Testis (tissue), 3 donors: ENCODE measurements around the gene RFX8. TPM values are rescaled to one million over a fixed set of nuclear protein-coding genes. Genes with fewer than 3 reads are reported as not detected.

ENCODE experiments used
- DNase-seq: peaks from one replicate; pipeline ENCODE4 v3.0.0-alpha.2; 2019
- H3K27ac ChIP-seq, 2 donors: fragments of 200-600 bp; sonication (generic); one replicate each; pipeline ENCODE4 v1.5.1; 2019
- H3K27me3 ChIP-seq: fragments of 200-600 bp; sonication (generic); one replicate; pipeline ENCODE4 v1.5.1; 2019
- H3K36me3 ChIP-seq: fragments of 200-600 bp; sonication (generic); one replicate; pipeline ENCODE4 v1.5.1; 2017; ENCODE audit warnings: low read depth; ENCODE audit errors: missing control alignments
- H3K4me1 ChIP-seq: fragments of 200-600 bp; sonication (generic); one replicate; pipeline ENCODE4 v1.5.1; 2019
- H3K4me3 ChIP-seq, 2 donors: fragments of 200-600 bp; sonication (generic); one replicate each; pipeline ENCODE4 v1.5.1; 2017 to 2019
- H3K9me3 ChIP-seq: fragments of 200-600 bp; sonication (generic); one replicate; pipeline ENCODE4 v1.5.1; 2017
- POLR2A ChIP-seq: fragments of 450-650 bp; IDR thresholded peaks from one replicate; pipeline ENCODE4 v1.6.1; 2017; ENCODE audit warnings: antibody characterized with exemption, mild to moderate bottlenecking, moderate library complexity
- WGBS, 2 donors: methylation state at CpG; one replicate each; pipeline ENCODE4 v1.1.5; 2018; 5-methylcytosine and 5-hydroxymethylcytosine counted together
- intact Hi-C: fragments of 100-400 bp; cut with DNase I; formaldehyde crosslinking; loops from one replicate; pipeline ENCODE4 v1.15.1; 2023; ENCODE audit warnings: low total_unique reads
- polyA plus RNA-seq: library from polyadenylated mRNA; stranded (reverse); fragments of 350-450 nt; fragmentation: Illumina TruSeq; extraction: RNeasy Lipid Tissue Mini Kit (QIAGEN cat#74804); gene quantifications from one replicate; pipeline ENCODE4 v1.2.3, GENCODE V29; 2014; ENCODE audit warnings: low read depth, low replicate concordance; ENCODE audit not compliant: insufficient read depth
- total RNA-seq, 2 donors: library from RNA; depleted of rRNA; stranded (reverse); fragments of >200 nt; gene quantifications; one replicate each; pipeline ENCODE4 v1.2.3, GENCODE V29; 2016
- TF ChIP-seq, protein P1 (sequence below), 3 experiments: fragments of 450-650 bp in 2 of 3; fragments of 200-600 bp in 1 of 3; sonication (generic) in 1 of 3; IDR thresholded peaks; one replicate each; pipeline ENCODE4 v1.5.1; 2016 to 2019; ENCODE audit warnings: antibody characterized with exemption in 3 of 3, mild to moderate bottlenecking in 2 of 3, moderate library complexity in 1 of 3

Gene RFX8
- total and polyA plus RNA-seq, 3 donors from 2014 or later = 1.8 to 4.0 (median 2.7) TPM

DNA sequence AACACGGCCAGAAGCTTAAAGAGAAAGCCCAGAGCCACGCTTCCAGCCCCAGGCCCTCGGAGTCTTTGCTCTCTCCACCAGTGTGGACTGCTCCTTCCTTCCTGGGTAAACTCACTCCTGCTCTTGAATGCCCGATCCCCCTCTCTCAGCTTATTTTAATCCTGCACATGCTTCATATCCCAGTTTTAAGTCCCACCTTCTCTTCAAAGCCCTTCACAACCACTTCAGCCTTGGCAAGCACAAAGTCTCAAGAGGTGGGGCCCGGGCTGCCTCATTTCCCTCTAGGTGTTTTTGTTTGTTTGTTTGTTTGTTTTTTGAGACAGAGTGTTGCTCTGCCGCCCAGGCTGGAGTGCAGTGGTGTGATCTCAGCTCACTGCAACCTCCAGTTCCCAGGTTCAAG lies 66.0 kb downstream of the RFX8 start:
- H3K4me1 ChIP-seq = no peaks in the 10 kb centered on the region
- no peaks in the 10 kb centered on the region for H3K27me3 ChIP-seq
- H3K9me3 ChIP-seq = no peaks in the 10 kb centered on the region
- no peaks in the 10 kb centered on the region for H3K36me3 ChIP-seq
- intact Hi-C loops = no loop called here
- H3K4me3 ChIP-seq = no peak overlapping the region
- TF ChIP-seq, protein P1, sequence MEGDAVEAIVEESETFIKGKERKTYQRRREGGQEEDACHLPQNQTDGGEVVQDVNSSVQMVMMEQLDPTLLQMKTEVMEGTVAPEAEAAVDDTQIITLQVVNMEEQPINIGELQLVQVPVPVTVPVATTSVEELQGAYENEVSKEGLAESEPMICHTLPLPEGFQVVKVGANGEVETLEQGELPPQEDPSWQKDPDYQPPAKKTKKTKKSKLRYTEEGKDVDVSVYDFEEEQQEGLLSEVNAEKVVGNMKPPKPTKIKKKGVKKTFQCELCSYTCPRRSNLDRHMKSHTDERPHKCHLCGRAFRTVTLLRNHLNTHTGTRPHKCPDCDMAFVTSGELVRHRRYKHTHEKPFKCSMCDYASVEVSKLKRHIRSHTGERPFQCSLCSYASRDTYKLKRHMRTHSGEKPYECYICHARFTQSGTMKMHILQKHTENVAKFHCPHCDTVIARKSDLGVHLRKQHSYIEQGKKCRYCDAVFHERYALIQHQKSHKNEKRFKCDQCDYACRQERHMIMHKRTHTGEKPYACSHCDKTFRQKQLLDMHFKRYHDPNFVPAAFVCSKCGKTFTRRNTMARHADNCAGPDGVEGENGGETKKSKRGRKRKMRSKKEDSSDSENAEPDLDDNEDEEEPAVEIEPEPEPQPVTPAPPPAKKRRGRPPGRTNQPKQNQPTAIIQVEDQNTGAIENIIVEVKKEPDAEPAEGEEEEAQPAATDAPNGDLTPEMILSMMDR (IDR thresholded peaks at IDR 0.05) = no peak
- no peak for TF ChIP-seq POLR2A
- 87 to 88% methylated on average over 6 of the region's 6 CpGs for WGBS, 2 donors
- H3K27ac ChIP-seq = no peak overlapping the region
- DNase-seq = no peak

DNA sequence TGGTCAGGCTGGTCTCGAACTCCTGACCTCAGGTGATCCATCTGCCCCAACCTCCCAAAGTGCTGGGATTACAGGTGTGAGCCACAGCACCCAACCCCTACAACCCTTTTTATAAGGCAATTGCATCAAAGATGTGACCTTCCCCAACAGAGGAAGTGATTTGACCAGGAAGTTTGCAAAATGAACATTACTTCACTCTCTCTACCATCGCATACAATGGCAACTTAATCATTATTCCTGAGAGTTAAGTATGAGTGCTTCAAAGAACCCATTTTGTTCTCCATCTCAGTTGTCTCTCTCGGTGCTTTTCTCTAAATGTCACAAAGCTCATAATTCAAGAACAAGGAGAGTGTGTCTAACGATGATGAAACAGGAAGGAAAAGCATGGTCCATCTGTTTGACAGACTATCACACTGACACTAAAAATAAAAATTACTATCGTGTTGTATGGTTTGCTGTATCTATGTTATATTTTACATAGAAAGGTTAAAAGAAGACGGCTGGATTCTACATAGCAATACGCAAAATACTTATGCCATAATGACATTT lies 69.5 kb downstream of the RFX8 start:
- DNase-seq = no peak
- no peaks in the 10 kb centered on the region for H3K36me3 ChIP-seq
- no peak overlapping the region for H3K4me3 ChIP-seq
- WGBS, 2 donors = 79 to 84% methylated on average over 7 of the region's 7 CpGs
- H3K27ac ChIP-seq = no peak overlapping the region
- H3K9me3 ChIP-seq = no peaks in the 10 kb centered on the region
- no peaks in the 10 kb centered on the region for H3K4me1 ChIP-seq
- no peaks in the 10 kb centered on the region for H3K27me3 ChIP-seq
- intact Hi-C loops = no loop called here
- TF ChIP-seq, protein P1 (IDR thresholded peaks at IDR 0.05) = no peak
- TF ChIP-seq POLR2A = no peak

DNA sequence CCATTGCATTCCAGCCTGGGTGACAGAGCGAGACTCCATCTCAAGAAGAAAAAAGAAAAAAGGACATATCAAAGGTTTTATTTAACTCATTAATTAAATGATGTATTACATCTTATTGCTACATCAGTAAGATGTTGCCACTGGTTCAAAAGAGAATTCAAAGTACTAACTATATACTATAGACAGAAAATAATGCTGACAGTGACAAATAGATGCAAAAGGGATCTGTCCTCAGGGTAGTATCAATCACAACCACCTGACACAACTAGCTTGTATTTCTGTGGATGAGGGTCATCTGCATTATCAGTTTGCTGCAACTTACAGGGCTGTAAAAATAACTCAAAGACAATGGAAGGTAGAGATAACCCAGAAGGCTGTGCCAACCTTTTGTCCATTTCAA lies 71.2 kb downstream of the RFX8 start:
- Histone ChIP-seq H3K36me3 (no peaks in the 10 kb centered on the region), H3K4me1 (no peaks in the 10 kb centered on the region), H3K27me3 (no peaks in the 10 kb centered on the region), H3K27ac (no peak overlapping the region), H3K9me3 (no peaks in the 10 kb centered on the region), H3K4me3 (no peak overlapping the region)
- WGBS, 2 donors = 96 to 100% methylated on average over 1 of the region's 1 CpG
- TF ChIP-seq POLR2A = no peak
- TF ChIP-seq, protein P1 (IDR thresholded peaks at IDR 0.05) = no peak
- intact Hi-C loops = no loop called here
- DNase-seq = no peak

DNA sequence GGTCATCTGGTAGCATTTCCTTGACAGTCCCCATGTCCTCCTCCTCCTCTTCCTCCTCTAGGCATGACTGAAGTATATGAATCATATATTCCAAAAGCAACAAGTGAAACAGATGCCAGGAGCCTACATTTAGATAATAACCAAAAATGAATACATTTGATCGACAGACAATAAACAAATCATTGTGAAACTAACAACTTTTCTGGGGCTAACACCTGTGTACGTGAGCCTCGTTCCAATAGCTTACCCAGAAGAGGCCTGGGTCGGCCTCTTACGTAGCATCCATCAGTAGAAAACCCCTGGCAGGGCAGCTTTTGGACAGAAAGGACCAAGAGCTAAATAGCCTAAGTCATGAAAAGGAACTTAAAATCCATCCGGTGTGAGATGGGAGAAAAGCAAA lies 72.3 kb downstream of the RFX8 start:
- Histone ChIP-seq H3K27ac (no peak overlapping the region), H3K36me3 (no peaks in the 10 kb centered on the region), H3K4me1 (no peaks in the 10 kb centered on the region), H3K4me3 (no peak overlapping the region), H3K9me3 (no peaks in the 10 kb centered on the region), H3K27me3 (no peaks in the 10 kb centered on the region)
- intact Hi-C loops = no loop called here
- no peak for DNase-seq
- TF ChIP-seq, protein P1 (IDR thresholded peaks at IDR 0.05) = no peak
- no peak for TF ChIP-seq POLR2A
- WGBS, 2 donors = 88 to 92% methylated on average over 6 of the region's 6 CpGs

DNA sequence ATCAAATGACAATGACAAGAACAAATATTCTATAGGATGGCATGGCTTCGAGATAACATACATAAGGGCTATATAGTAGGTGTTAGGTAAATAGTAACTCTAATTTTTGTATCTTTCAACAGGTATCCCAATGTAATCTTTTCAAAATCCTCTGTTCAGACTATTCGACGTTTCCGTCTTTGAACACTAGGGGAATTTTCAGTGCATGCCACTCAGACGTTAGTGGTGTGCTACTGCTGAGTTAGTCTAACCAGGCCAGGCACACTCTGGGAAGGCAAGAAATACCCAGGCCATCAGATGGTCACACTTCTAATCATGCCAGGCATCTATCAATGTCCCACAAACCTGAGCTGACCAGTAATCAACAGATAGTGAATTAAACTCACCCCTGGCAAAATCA lies 73.0 kb downstream of the RFX8 start:
- WGBS, 2 donors = 84 to 86% methylated on average over 5 of the region's 5 CpGs
- H3K9me3 ChIP-seq = no peaks in the 10 kb centered on the region
- intact Hi-C loops = no loop called here
- H3K27me3 ChIP-seq = no peaks in the 10 kb centered on the region
- H3K4me3 ChIP-seq = no peak overlapping the region
- H3K27ac ChIP-seq = no peak overlapping the region
- TF ChIP-seq POLR2A = no peak
- TF ChIP-seq, protein P1 (IDR thresholded peaks at IDR 0.05) = no peak
- no peaks in the 10 kb centered on the region for H3K36me3 ChIP-seq
- H3K4me1 ChIP-seq = no peaks in the 10 kb centered on the region
- no peak for DNase-seq
